H9 (cell line): ENCODE results near the gene CTNNA3. TPM values are rescaled to one million over a fixed set of nuclear protein-coding genes. Genes with fewer than 3 reads are reported as not detected.

Experiments
- DNase-seq: peaks from one replicate; pipeline ENCODE4 v3.0.0-alpha.2; 2017
- H2AFZ ChIP-seq: one replicate; pipeline ENCODE4 v1.6.1; 2013; ENCODE audit warnings: mild to moderate bottlenecking, low read length, control low read depth, moderate library complexity
- H2AK5ac ChIP-seq: 2 replicates; pipeline ENCODE4 v1.6.1; 2013; ENCODE audit warnings: low read length, control low read depth, mixed read lengths; ENCODE audit not compliant: insufficient read length
- H2BK120ac ChIP-seq: one replicate; pipeline ENCODE4 v1.6.1; 2013; ENCODE audit warnings: low read depth, mild to moderate bottlenecking, low read length, control low read depth, inconsistent platforms; ENCODE audit not compliant: poor library complexity, severe bottlenecking
- H2BK12ac ChIP-seq: 2 replicates; pipeline ENCODE4 v1.6.1; 2013; ENCODE audit warnings: low read length, control low read depth, mixed read lengths, low read depth; ENCODE audit not compliant: insufficient read length
- H2BK15ac ChIP-seq: 2 replicates; pipeline ENCODE4 v1.6.1; 2013; ENCODE audit warnings: low read depth, low read length, control low read depth
- H2BK20ac ChIP-seq: one replicate; pipeline ENCODE4 v1.6.1; 2013; ENCODE audit warnings: low read depth, mild to moderate bottlenecking, low read length, control low read depth, inconsistent platforms; ENCODE audit not compliant: poor library complexity, severe bottlenecking
- H2BK5ac ChIP-seq: 2 replicates; pipeline ENCODE4 v1.6.1; 2013; ENCODE audit warnings: low read length, control low read depth, mixed read lengths; ENCODE audit not compliant: insufficient read length
- H3K14ac ChIP-seq: 2 replicates; pipeline ENCODE4 v1.6.1; 2013; ENCODE audit warnings: low read length, control low read depth; ENCODE audit not compliant: insufficient read depth
- H3K18ac ChIP-seq: 2 replicates; pipeline ENCODE4 v1.6.1; 2013; ENCODE audit warnings: low read depth, mild to moderate bottlenecking, mixed read lengths, low read length, control low read depth; ENCODE audit not compliant: insufficient read length
- H3K23ac ChIP-seq: 2 replicates; pipeline ENCODE4 v1.6.1; 2013; ENCODE audit warnings: low read length, control low read depth, mixed read lengths, low read depth; ENCODE audit not compliant: insufficient read length
- H3K23me2 ChIP-seq: 2 replicates; pipeline ENCODE4 v1.6.1; 2013; ENCODE audit warnings: low read depth, mild to moderate bottlenecking, mixed read lengths, low read length, control low read depth; ENCODE audit not compliant: insufficient read length, poor library complexity, severe bottlenecking
- H3K27ac ChIP-seq: 2 replicates; pipeline ENCODE4 v1.5.1; 2013; ENCODE audit warnings: low read length, control low read depth, mixed read lengths, low read depth; ENCODE audit not compliant: insufficient read length
- H3K27me3 ChIP-seq: 2 replicates; pipeline ENCODE4 v1.6.1; 2013; ENCODE audit warnings: low read length, control low read depth, inconsistent platforms; ENCODE audit not compliant: insufficient read depth
- H3K4ac ChIP-seq: 2 replicates; pipeline ENCODE4 v1.6.1; 2013; ENCODE audit warnings: low read depth, mild to moderate bottlenecking, control low read depth, inconsistent platforms, low read length, moderate library complexity
- H3K4me1 ChIP-seq: 2 replicates; pipeline ENCODE4 v1.6.1; 2013; ENCODE audit warnings: low read length, control low read depth, inconsistent platforms; ENCODE audit not compliant: insufficient read depth
- H3K4me2 ChIP-seq: 2 replicates; pipeline ENCODE4 v1.6.1; 2013; ENCODE audit warnings: low read length, control low read depth, mixed read lengths; ENCODE audit not compliant: insufficient read length, insufficient read depth
- H3K56ac ChIP-seq: 2 replicates; pipeline ENCODE4 v1.6.1; 2013; ENCODE audit warnings: low read depth, mild to moderate bottlenecking, mixed read lengths, low read length, control low read depth; ENCODE audit not compliant: insufficient read length
- H3K79me1 ChIP-seq: 2 replicates; pipeline ENCODE4 v1.6.1; 2013; ENCODE audit warnings: low read depth, mild to moderate bottlenecking, moderate library complexity, low read length, control low read depth, inconsistent platforms; ENCODE audit not compliant: insufficient read depth, poor library complexity, severe bottlenecking
- H3K79me2 ChIP-seq: 2 replicates; pipeline ENCODE4 v1.6.1; 2013; ENCODE audit warnings: low read length, control low read depth, inconsistent platforms; ENCODE audit not compliant: insufficient read depth
- H3K9ac ChIP-seq: 2 replicates; pipeline ENCODE4 v1.6.1; 2013; ENCODE audit warnings: low read length, control low read depth, mixed read lengths; ENCODE audit not compliant: insufficient read length; ENCODE audit errors: extremely low read depth
- H3K9me3 ChIP-seq: one replicate; pipeline ENCODE4 v1.6.1; 2013; ENCODE audit warnings: low read depth, low read length, inconsistent platforms; ENCODE audit not compliant: control insufficient read depth
- H3T11ph ChIP-seq: one replicate; pipeline ENCODE4 v1.6.1; 2013; ENCODE audit warnings: mild to moderate bottlenecking, low read length, control low read depth, inconsistent platforms
- H4K20me1 ChIP-seq: one replicate; pipeline ENCODE4 v1.6.1; 2013; ENCODE audit not compliant: control insufficient read depth, insufficient read length, insufficient read depth
- H4K5ac ChIP-seq: 2 replicates; pipeline ENCODE4 v1.6.1; 2013; ENCODE audit warnings: low read depth, mild to moderate bottlenecking, mixed read lengths, low read length, control low read depth; ENCODE audit not compliant: insufficient read length
- H4K8ac ChIP-seq: replicated peaks from 2 replicates; pipeline ENCODE4 v1.6.1; 2013; ENCODE audit warnings: low read length, control low read depth, mixed read lengths, low read depth; ENCODE audit not compliant: insufficient read length
- H4K91ac ChIP-seq: 2 replicates; pipeline ENCODE4 v1.6.1; 2013; ENCODE audit warnings: low read depth, mild to moderate bottlenecking, moderate library complexity, mixed read lengths, low read length, control low read depth; ENCODE audit not compliant: insufficient read length
- H3K27ac Mint-ChIP-seq, 3 experiments: 2 replicates in 2 of 3; 3 replicates in 1 of 3; pipeline ENCODE4 v1.8.0; 2020 to 2021; ENCODE audit warnings: mixed read lengths in 3 of 3, mild to moderate bottlenecking in 1 of 3, moderate library complexity in 1 of 3
- H3K27me3 Mint-ChIP-seq: 2 replicates; pipeline ENCODE4 v1.8.0; 2021; ENCODE audit warnings: low read depth, mild to moderate bottlenecking, moderate library complexity, mixed read lengths
- H3K36me3 Mint-ChIP-seq, 3 experiments: 2 replicates in 2 of 3; 3 replicates in 1 of 3; pipeline ENCODE4 v1.8.0; 2020 to 2021; ENCODE audit warnings: low read depth in 3 of 3, mixed read lengths in 3 of 3; ENCODE audit not compliant: insufficient read depth in 1 of 3
- H3K4me1 Mint-ChIP-seq, 2 experiments: 2 replicates each; pipeline ENCODE4 v1.8.0; 2020; ENCODE audit warnings: mixed read lengths in 2 of 2
- H3K4me3 Mint-ChIP-seq, 2 experiments: 2 replicates in 1 of 2; 3 replicates in 1 of 2; pipeline ENCODE4 v1.8.0; 2020 to 2021; ENCODE audit warnings: mild to moderate bottlenecking in 2 of 2, mixed read lengths in 2 of 2, moderate library complexity in 1 of 2
- H3K9me3 Mint-ChIP-seq, 2 experiments: 2 replicates in 1 of 2; 3 replicates in 1 of 2; pipeline ENCODE4 v1.8.0; 2020; ENCODE audit warnings: mild to moderate bottlenecking in 2 of 2, mixed read lengths in 2 of 2, moderate library complexity in 1 of 2
- total RNA-seq: library from RNA; stranded (reverse); gene quantifications from 2 replicates; pipeline ENCODE4 v1.2.1, GENCODE V29; 2021
- TF ChIP-seq, protein P1 (sequence below): fragments of 200-600 bp; sonication (generic); conservative IDR thresholded peaks from 3 replicates; pipeline ENCODE4 v1.8.0; 2021; ENCODE audit warnings: antibody characterized with exemption, mild to moderate bottlenecking

Gene CTNNA3
- total RNA-seq, 1 experiment from 2014 or later: 3.3 TPM

DNA sequence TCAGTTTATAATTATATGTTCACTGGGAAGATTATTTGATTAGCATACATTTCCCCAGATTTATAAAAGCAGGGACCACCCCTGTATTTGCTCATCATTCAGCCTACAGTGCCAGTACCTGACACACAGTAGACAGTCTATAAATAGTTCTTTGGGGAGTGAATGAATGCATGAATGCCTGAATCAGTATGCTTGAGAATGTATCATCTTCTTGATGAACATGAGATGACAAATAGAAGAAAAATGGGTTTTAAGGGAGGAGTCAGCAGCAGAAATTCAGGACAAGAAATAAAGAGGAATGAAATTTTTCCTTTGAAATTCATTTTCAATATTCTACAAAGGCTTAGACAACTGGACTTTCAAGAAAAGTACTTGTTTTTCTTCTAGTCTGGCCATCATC lies 1066.0 kb downstream of the CTNNA3 start:
- no peaks in the 10 kb centered on the region for H3K79me1 ChIP-seq

More for the DNA sequence above, 1066.0 kb downstream of the CTNNA3 start:
- H3K23ac ChIP-seq: no peak overlapping the region
- Mint-ChIP-seq H3K36me3 (no peaks in the 10 kb centered on the region), H3K9me3 (no peaks in the 10 kb centered on the region; a peak in 1 of 5 replicates), H3K27me3 (no peaks in the 10 kb centered on the region), H3K4me3 (no peak overlapping the region), H3K4me1 (peaks cover 0 to 2% of the 10 kb centered on the region in 2 experiments; a peak in 1 of 4 replicates), H3K27ac (no peak overlapping the region)
- H4K5ac ChIP-seq: no peak overlapping the region
- no peaks in the 10 kb centered on the region for H3K27me3 ChIP-seq
- H4K8ac ChIP-seq: no peak overlapping the region
- no peak overlapping the region for H2BK15ac ChIP-seq
- TF ChIP-seq, protein P1, sequence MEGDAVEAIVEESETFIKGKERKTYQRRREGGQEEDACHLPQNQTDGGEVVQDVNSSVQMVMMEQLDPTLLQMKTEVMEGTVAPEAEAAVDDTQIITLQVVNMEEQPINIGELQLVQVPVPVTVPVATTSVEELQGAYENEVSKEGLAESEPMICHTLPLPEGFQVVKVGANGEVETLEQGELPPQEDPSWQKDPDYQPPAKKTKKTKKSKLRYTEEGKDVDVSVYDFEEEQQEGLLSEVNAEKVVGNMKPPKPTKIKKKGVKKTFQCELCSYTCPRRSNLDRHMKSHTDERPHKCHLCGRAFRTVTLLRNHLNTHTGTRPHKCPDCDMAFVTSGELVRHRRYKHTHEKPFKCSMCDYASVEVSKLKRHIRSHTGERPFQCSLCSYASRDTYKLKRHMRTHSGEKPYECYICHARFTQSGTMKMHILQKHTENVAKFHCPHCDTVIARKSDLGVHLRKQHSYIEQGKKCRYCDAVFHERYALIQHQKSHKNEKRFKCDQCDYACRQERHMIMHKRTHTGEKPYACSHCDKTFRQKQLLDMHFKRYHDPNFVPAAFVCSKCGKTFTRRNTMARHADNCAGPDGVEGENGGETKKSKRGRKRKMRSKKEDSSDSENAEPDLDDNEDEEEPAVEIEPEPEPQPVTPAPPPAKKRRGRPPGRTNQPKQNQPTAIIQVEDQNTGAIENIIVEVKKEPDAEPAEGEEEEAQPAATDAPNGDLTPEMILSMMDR: no peak
- no peak overlapping the region for H3K9ac ChIP-seq
- H3K14ac ChIP-seq: no peak overlapping the region
- DNase-seq: no peak
- no peak overlapping the region for H2AK5ac ChIP-seq
- H3K18ac ChIP-seq: no peak overlapping the region
- H3K56ac ChIP-seq: no peak overlapping the region
- no peak overlapping the region for H3K27ac ChIP-seq
- H4K20me1 ChIP-seq: no peaks in the 10 kb centered on the region
- H3K4me1 ChIP-seq: no peaks in the 10 kb centered on the region
- no peaks in the 10 kb centered on the region for H3K79me2 ChIP-seq
- H2BK12ac ChIP-seq: no peak overlapping the region
- no peak overlapping the region for H3K4ac ChIP-seq
- H2BK5ac ChIP-seq: no peak overlapping the region
- H4K91ac ChIP-seq: no peak overlapping the region
- H3T11ph ChIP-seq: no peak overlapping the region
- H2AFZ ChIP-seq: no peak overlapping the region
- H2BK20ac ChIP-seq: no peak overlapping the region
- no peaks in the 10 kb centered on the region for H3K23me2 ChIP-seq
- H2BK120ac ChIP-seq: no peak overlapping the region
- no peaks in the 10 kb centered on the region for H3K9me3 ChIP-seq
- H3K4me2 ChIP-seq: no peak overlapping the region
